Thyroid gland (tissue), 4 donors: Measurements from ENCODE around the gene BAHCC1.

ENCODE experiments used
- POLR2A ChIP-seq, 2 donors: fragments of 450-650 bp; IDR thresholded peaks; one replicate each; pipeline ENCODE4 v1.6.1; 2017; ENCODE audit warnings: antibody characterized with exemption in 2 of 2, mild to moderate bottlenecking in 2 of 2, moderate library complexity in 1 of 2
- TF ChIP-seq, protein P1 (sequence below), 6 experiments: fragments of 200-600 bp in 3 of 6; fragments of 450-650 bp in 3 of 6; sonication (generic) in 3 of 6; IDR thresholded peaks; one replicate each; pipeline ENCODE4 v1.5.1; 2016 to 2019; ENCODE audit warnings: antibody characterized with exemption in 6 of 6, mild to moderate bottlenecking in 2 of 6, inconsistent platforms in 1 of 6, moderate library complexity in 1 of 6

DNA sequence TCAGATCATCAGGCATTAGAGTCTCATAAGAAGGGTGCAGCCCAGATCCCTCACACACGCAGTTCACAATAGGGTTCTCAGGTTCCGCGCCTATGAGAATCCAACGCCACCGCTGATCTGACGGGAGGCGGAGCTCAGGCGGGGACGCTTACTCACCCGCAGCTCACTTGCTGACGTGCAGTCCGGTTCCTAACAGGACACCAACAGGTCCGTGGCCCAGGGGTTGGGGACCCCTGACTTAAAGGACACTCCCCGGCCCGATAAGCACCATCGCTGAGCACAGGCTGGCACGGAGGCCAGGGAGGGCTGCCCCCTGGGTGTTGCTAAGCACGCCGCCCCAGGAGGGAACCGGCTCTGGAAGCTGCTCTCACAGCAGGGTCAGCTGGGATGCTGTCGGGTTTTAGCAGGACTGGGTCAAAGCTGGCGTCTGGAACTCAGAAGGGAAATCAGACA is 30.1 kb upstream of the BAHCC1 start:
- TF ChIP-seq, protein P1, sequence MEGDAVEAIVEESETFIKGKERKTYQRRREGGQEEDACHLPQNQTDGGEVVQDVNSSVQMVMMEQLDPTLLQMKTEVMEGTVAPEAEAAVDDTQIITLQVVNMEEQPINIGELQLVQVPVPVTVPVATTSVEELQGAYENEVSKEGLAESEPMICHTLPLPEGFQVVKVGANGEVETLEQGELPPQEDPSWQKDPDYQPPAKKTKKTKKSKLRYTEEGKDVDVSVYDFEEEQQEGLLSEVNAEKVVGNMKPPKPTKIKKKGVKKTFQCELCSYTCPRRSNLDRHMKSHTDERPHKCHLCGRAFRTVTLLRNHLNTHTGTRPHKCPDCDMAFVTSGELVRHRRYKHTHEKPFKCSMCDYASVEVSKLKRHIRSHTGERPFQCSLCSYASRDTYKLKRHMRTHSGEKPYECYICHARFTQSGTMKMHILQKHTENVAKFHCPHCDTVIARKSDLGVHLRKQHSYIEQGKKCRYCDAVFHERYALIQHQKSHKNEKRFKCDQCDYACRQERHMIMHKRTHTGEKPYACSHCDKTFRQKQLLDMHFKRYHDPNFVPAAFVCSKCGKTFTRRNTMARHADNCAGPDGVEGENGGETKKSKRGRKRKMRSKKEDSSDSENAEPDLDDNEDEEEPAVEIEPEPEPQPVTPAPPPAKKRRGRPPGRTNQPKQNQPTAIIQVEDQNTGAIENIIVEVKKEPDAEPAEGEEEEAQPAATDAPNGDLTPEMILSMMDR (IDR thresholded peaks at IDR 0.05) = no peak
- TF ChIP-seq POLR2A (IDR thresholded peaks at IDR 0.05) = peak in 1 of 2 donors; percentile 34
